Gastroesophageal sphincter (tissue), 3 donors: ENCODE measurements around the gene UBA1.

ENCODE experiments used
- POLR2A ChIP-seq, 2 donors: fragments of 450-650 bp; IDR thresholded peaks; one replicate each; pipeline ENCODE4 v1.6.1; 2017; ENCODE audit warnings: antibody characterized with exemption in 2 of 2, mild to moderate bottlenecking in 2 of 2, moderate library complexity in 1 of 2
- POLR2AphosphoS5 ChIP-seq: sonication (generic); formaldehyde crosslinking; IDR thresholded peaks from one replicate; pipeline ENCODE4 v1.6.1; 2017; ENCODE audit warnings: antibody characterized with exemption
- TF ChIP-seq, protein P1 (sequence below), 4 experiments: fragments of 200-600 bp in 2 of 4; fragments of 450-650 bp in 2 of 4; sonication (generic) in 1 of 4; IDR thresholded peaks; one replicate each; pipeline ENCODE4 v1.5.1; 2017 to 2019; ENCODE audit warnings: antibody characterized with exemption in 4 of 4, mild to moderate bottlenecking in 2 of 4, moderate library complexity in 2 of 4

GRCh38 chrX:47184486-47184885, 9.1 kb upstream of the UBA1 start:
- TF ChIP-seq, protein P1, sequence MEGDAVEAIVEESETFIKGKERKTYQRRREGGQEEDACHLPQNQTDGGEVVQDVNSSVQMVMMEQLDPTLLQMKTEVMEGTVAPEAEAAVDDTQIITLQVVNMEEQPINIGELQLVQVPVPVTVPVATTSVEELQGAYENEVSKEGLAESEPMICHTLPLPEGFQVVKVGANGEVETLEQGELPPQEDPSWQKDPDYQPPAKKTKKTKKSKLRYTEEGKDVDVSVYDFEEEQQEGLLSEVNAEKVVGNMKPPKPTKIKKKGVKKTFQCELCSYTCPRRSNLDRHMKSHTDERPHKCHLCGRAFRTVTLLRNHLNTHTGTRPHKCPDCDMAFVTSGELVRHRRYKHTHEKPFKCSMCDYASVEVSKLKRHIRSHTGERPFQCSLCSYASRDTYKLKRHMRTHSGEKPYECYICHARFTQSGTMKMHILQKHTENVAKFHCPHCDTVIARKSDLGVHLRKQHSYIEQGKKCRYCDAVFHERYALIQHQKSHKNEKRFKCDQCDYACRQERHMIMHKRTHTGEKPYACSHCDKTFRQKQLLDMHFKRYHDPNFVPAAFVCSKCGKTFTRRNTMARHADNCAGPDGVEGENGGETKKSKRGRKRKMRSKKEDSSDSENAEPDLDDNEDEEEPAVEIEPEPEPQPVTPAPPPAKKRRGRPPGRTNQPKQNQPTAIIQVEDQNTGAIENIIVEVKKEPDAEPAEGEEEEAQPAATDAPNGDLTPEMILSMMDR (IDR thresholded peaks at IDR 0.05): no peak
- TF ChIP-seq POLR2AphosphoS5: no peak
- TF ChIP-seq POLR2A (IDR thresholded peaks at IDR 0.05): no peak
